Measurements from ENCODE around the gene TRIM46. TPM values are rescaled to one million over a fixed set of nuclear protein-coding genes. Genes with fewer than 3 reads are reported as not detected.
"Not testable (repeated sequence)": the region's sequence is repeated elsewhere in the genome, so short reads cannot be mapped to it uniquely, and the experiment has no call there.

TRIM46 gene
- total RNA-seq, 1 experiment from 2014 or later = 3.8 TPM

GRCh38 chr1:155187456-155187891 lies 13.8 kb downstream of the TRIM46 start:
- POLR2A ChIA-PET = no interaction called here
- DNase-seq (ENCODE audit: low read depth, low spot score) (no peak), ATAC-seq (peak; percentile 33; the same call in 1 of the 2 replicates)
- Histone ChIP-seq H3K9me3 (ENCODE audit: control insufficient read depth, insufficient read depth, low read depth, low read length) (no peaks in the 10 kb centered on the region), H3K36me3 (ENCODE audit: control insufficient read depth, insufficient read depth, low read length) (no peaks in the 10 kb centered on the region), H3K4me1 (ENCODE audit: control insufficient read depth, insufficient read depth, low read length) (peaks cover 3% of the 10 kb centered on the region), H3K27me3 (ENCODE audit: control insufficient read depth, insufficient read depth, low read length) (no peaks in the 10 kb centered on the region), H3K27ac (ENCODE audit: low read length) (no peak overlapping the region), H3K4me3 (ENCODE audit: low read depth in 2 of 2, low read length in 2 of 2) (no peak overlapping the region)
- TF ChIP-seq REST (IDR thresholded peaks at IDR 0.05; ENCODE audit: insufficient read depth in 1 of 2, low read depth in 2 of 2, low read length in 1 of 2) (no peak), TCF7L2 (IDR thresholded peaks at IDR 0.05; ENCODE audit: low read depth, low read length) (no peak), SIN3A (IDR thresholded peaks at IDR 0.05; ENCODE audit: borderline replicate concordance, insufficient read depth, low read depth, low read length) (no peak), CTCF (IDR thresholded peaks at IDR 0.05) (no peak), POLR2AphosphoS5 (IDR thresholded peaks at IDR 0.05; ENCODE audit: low read depth, low read length) (no peak)
- CTCF ChIA-PET = no interaction called here
- BruUV-seq (replicated peaks) = TSS peak; percentile 97
- intact Hi-C loops (cut with micrococcal nuclease; ENCODE audit: unreplicated experiment) = no loop called here
- in situ Hi-C loops (cut with HindIII; ENCODE audit: low pct_unique_long_range_greater_than_20kb, low sequenced_read_pairs) = no loop called here

GRCh38 chr1:155188268-155188667 lies 14.6 kb downstream of the TRIM46 start:
- in situ Hi-C loops (cut with HindIII; ENCODE audit: low pct_unique_long_range_greater_than_20kb, low sequenced_read_pairs) (no loop called here), intact Hi-C loops (cut with micrococcal nuclease; ENCODE audit: unreplicated experiment) (no loop called here)
- ChIA-PET CTCF (interaction anchor here (0.6 kb wide), 1 partner anchor 166 kb away, joined by 4 read pairs; no protein-coding TSS in a partner anchor), POLR2A (no interaction called here)
- Histone ChIP-seq H3K4me3 (ENCODE audit: low read depth in 2 of 2, low read length in 2 of 2) (no peak overlapping the region), H3K27ac (ENCODE audit: low read length) (no peak overlapping the region), H3K9me3 (ENCODE audit: control insufficient read depth, insufficient read depth, low read depth, low read length) (no peaks in the 10 kb centered on the region), H3K27me3 (ENCODE audit: control insufficient read depth, insufficient read depth, low read length) (no peaks in the 10 kb centered on the region), H3K4me1 (ENCODE audit: control insufficient read depth, insufficient read depth, low read length) (peaks cover 10% of the 10 kb centered on the region), H3K36me3 (ENCODE audit: control insufficient read depth, insufficient read depth, low read length) (no peaks in the 10 kb centered on the region)
- DNase-seq (ENCODE audit: low read depth, low spot score) = no peak
- no peak for ATAC-seq
- BruUV-seq (replicated peaks) = no TSS peak
- TF ChIP-seq SIN3A (IDR thresholded peaks at IDR 0.05; ENCODE audit: borderline replicate concordance, insufficient read depth, low read depth, low read length) (no peak), POLR2AphosphoS5 (IDR thresholded peaks at IDR 0.05; ENCODE audit: low read depth, low read length) (no peak), TCF7L2 (IDR thresholded peaks at IDR 0.05; ENCODE audit: low read depth, low read length) (no peak), CTCF (IDR thresholded peaks at IDR 0.05) (no peak), REST (IDR thresholded peaks at IDR 0.05; ENCODE audit: insufficient read depth in 1 of 2, low read depth in 2 of 2, low read length in 1 of 2) (no peak)

- in situ Hi-C loops (cut with HindIII; ENCODE audit: low pct_unique_long_range_greater_than_20kb, low sequenced_read_pairs); H3K27me3 ChIP-seq (ENCODE audit: control insufficient read depth, insufficient read depth, low read length); CTCF ChIA-PET; H3K36me3 ChIP-seq (ENCODE audit: control insufficient read depth, insufficient read depth, low read length); intact Hi-C loops (cut with micrococcal nuclease; ENCODE audit: unreplicated experiment); BruUV-seq (replicated peaks); H3K27ac ChIP-seq (ENCODE audit: low read length); H3K9me3 ChIP-seq (ENCODE audit: control insufficient read depth, insufficient read depth, low read depth, low read length); POLR2A ChIA-PET; DNase-seq (ENCODE audit: low read depth, low spot score); H3K4me3 ChIP-seq (ENCODE audit: low read depth in 2 of 2, low read length in 2 of 2); ATAC-seq: not testable (repeated sequence)
- H3K4me1 ChIP-seq (ENCODE audit: control insufficient read depth, insufficient read depth, low read length) = peaks cover 16% of the 10 kb centered on the region
Measured at GRCh38 chr1:155189926-155190325, 16.3 kb downstream of the TRIM46 start.

Measured in Panc1 (cell line).